HG03442 (cell line): ENCODE results near the gene ZDHHC22.

Experiments used
- ATAC-seq: cut with Tn5 transposase; IDR thresholded peaks from one replicate; pipeline ENCODE4 v1.9.1; 2021; ENCODE audit warnings: mild to moderate bottlenecking, moderate library complexity; ENCODE audit not compliant: unreplicated experiment

The ZDHHC22 gene

GRCh38 chr14:77105145-77105939 is 36.2 kb downstream of the ZDHHC22 start:
- no peak for ATAC-seq

- ATAC-seq: no peak
Measured at GRCh38 chr14:77104393-77104792, 37.2 kb downstream of the ZDHHC22 start.

- ATAC-seq: no peak
Measured at GRCh38 chr14:77103951-77104350, 37.6 kb downstream of the ZDHHC22 start.

- no peak for ATAC-seq
Measured at GRCh38 chr14:77103475-77103874, 38.1 kb downstream of the ZDHHC22 start.

GRCh38 chr14:77102154-77102553 is 39.4 kb downstream of the ZDHHC22 start:
- ATAC-seq: no peak

GRCh38 chr14:77100961-77101360 is 40.6 kb downstream of the ZDHHC22 start:
- ATAC-seq: no peak

GRCh38 chr14:77099425-77100167 is 42.0 kb downstream of the ZDHHC22 start:
- no peak for ATAC-seq

- ATAC-seq: no peak
Measured at GRCh38 chr14:77098529-77099353, 42.9 kb downstream of the ZDHHC22 start.

GRCh38 chr14:77097700-77098528 is 43.7 kb downstream of the ZDHHC22 start, which contains the start of gene CIPC:
CIPC (plus strand) TSS chr14:77098258; CDS start chr14:77105709, 7,451 bp downstream.
- ATAC-seq: peak; percentile 78

GRCh38 chr14:77097006-77097699 is 44.4 kb downstream of the ZDHHC22 start:
- no peak for ATAC-seq

- ATAC-seq: no peak
Measured at GRCh38 chr14:77094672-77095284, 46.8 kb downstream of the ZDHHC22 start.

- no peak for ATAC-seq
Measured at GRCh38 chr14:77092676-77093075, 48.9 kb downstream of the ZDHHC22 start.

- no peak for ATAC-seq
Measured at GRCh38 chr14:77091518-77091917, 50.1 kb downstream of the ZDHHC22 start.

GRCh38 chr14:77088645-77089044 is 52.9 kb downstream of the ZDHHC22 start:
- no peak for ATAC-seq

GRCh38 chr14:77088219-77088618 is 53.4 kb downstream of the ZDHHC22 start:
- no peak for ATAC-seq

GRCh38 chr14:77087631-77088030 is 54.0 kb downstream of the ZDHHC22 start:
- no peak for ATAC-seq

- no peak for ATAC-seq
Measured at GRCh38 chr14:77086951-77087350, 54.6 kb downstream of the ZDHHC22 start.

- peak; percentile 63 for ATAC-seq
Measured at GRCh38 chr14:77086017-77086727, 55.4 kb downstream of the ZDHHC22 start.

GRCh38 chr14:77085538-77085937 is 56.1 kb downstream of the ZDHHC22 start:
- no peak for ATAC-seq
